Activated naive CD4-positive, alpha-beta T cell treated with anti-CD3 and anti-CD28 coated beads, Interleukin-2, amount 50 U/mL, for 72 hours (primary cell): ENCODE results near the gene STK11. TPM values are rescaled to one million over a fixed set of nuclear protein-coding genes. Genes with fewer than 3 reads are reported as not detected.
"Not testable (repeated sequence)": the region's sequence is repeated elsewhere in the genome, so short reads cannot be mapped to it uniquely, and the experiment has no call there.

ENCODE experiments used
- ATAC-seq, 2 donors: fragments of 150-1000 bp; cut with Tn5 transposase; 2 replicates each; pipeline ENCODE4 v1.10.0; 2021; ENCODE audit warnings: mild to moderate bottlenecking in 2 of 2, moderate library complexity in 2 of 2
- DNase-seq, 2 donors: peaks; one replicate each; pipeline ENCODE4 v3.0.0; 2021 to 2022; ENCODE audit warnings: low spot score in 2 of 2
- H3K27ac Mint-ChIP-seq, 2 donors: one replicate each; pipeline ENCODE4 v1.8.0; 2022; ENCODE audit warnings: mild to moderate bottlenecking in 2 of 2, mixed read lengths in 2 of 2
- H3K36me3 Mint-ChIP-seq, 2 donors: one replicate each; pipeline ENCODE4 v1.8.0; 2022; ENCODE audit warnings: mixed read lengths in 2 of 2
- H3K9me3 Mint-ChIP-seq, 2 donors: one replicate each; pipeline ENCODE4 v1.8.0; 2022; ENCODE audit warnings: mixed read lengths in 2 of 2
- total RNA-seq, 2 donors: library from RNA; stranded (reverse); gene quantifications; one replicate each; pipeline ENCODE4 v1.2.3, GENCODE V29; 2022

The STK11 gene
- total RNA-seq, 2 donors from 2014 or later, result 73.1 to 86.4 TPM

DNA sequence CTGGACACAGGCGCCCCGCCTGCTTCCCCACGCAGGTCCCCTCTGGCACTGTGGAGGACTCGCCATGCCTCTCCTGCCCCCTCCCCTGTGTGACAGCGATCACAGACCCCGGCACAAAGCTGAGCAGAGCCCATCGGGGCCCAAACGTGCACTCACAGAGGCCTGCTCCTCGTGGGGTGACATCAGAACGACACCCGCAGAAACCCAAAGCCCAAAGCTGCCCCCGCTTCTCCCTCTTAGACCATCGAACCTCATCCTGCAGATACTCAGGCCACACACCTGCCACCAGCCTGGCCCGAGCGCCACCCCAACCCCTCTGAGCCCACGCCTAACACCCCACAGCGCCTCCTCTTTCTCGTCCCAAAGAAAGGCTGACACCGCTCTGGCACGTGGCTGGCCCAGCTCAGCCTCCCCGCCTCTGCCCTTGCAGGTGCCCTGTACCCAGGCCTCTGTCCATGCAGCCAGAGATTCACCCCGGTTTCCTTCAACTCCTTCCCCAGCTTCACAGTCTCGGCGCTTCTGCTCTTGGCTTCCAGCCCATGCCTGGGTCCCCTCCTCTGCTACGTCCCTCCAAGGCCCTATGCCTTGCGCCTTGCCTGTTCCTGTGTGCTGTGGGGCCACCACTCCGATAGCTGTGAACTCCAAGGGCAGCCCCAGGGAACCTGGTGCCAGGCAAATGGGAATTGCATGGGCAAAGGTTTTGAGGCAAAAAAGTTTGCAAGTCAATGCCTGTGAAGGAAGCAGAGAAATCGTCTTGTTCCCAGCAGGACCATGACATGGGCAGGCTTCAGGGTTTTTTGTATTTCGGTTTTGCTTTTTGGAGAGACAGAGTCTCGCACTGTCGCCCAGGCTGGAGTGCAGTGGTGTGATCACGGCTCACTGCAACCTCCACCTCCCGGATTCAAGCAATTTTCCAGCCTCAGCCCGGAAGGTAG, 33.1 kb downstream of the STK11 start:
- DNase-seq (no peak), ATAC-seq (no peak)
- no peak overlapping the region for H3K27ac Mint-ChIP-seq
- peaks cover 0 to 12% of the 10 kb centered on the region in 2 donors for H3K36me3 Mint-ChIP-seq
- no peaks in the 10 kb centered on the region for H3K9me3 Mint-ChIP-seq

DNA sequence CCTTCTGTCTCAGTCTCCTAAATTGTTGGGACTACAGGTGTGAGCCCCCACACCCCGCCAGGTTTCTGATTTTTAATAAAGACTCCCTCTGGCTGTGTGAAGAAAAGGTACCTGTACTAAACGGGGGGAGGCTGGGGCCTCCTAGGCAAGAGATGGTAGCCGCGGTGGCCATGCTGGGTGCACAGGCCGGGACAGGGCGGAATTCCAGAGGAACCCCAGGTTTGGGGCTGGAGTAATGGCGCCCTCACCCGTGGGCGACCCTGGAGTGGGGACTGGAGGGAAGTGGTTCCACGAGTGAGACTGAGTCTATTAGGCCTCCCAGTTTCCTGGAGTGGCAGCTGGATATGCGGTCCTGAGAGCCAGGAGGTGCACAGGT, 33.8 kb downstream of the STK11 start:
- Mint-ChIP-seq H3K9me3 (no peaks in the 10 kb centered on the region), H3K27ac (no peak overlapping the region), H3K36me3 (peaks cover 0 to 12% of the 10 kb centered on the region in 2 donors)
- ATAC-seq (no peak), DNase-seq (no peak)

DNA sequence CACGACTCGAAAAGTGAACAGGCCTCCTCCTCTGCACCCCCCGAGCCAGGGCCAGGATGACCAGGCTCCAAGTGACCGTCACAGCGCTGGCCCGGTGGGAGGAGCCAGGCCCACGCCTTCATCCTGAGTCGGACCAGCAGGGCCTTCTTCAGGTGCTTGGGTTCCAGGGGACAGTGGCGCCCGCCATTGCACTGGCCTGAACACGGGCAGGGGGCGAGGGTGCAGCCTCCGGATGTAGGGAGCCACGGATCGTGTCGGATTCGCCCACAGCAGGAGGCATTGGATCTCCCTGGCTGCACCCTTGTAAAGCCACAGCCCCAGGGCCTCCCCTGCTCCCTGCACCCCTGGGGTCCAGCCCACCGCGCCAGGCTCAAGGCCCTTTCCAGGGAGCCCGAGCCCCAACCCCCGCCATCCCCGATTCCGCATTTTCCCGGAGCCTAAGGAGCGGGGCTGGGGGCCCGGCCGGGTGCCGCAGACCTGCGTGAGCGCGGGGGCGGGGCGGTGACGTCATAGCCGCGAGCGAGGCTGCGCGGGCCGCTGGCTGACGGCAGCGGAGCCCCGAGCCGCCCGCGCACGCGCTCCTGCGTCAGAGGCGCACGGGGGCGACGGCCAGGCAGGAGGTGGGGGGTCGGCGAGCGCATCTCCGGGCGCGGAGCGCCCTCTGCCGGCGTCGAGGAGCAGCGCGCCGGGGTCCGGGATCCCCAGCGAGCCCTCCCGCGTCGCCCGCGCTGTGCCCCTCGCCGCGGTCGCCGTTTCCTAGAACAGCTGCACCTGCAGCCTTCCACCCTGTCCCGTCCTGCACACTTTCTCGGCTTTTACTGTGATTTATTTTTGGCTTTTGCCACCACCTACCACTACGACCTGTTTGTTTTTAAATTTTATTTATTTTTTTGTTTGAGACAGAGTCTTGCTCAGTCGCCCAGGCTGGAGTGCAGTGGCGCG, 34.5 kb downstream of the STK11 start:
- DNase-seq, result peak; percentile 90 to 97
- ATAC-seq, result peak; percentile 48 to 71
- no peaks in the 10 kb centered on the region for H3K9me3 Mint-ChIP-seq
- H3K27ac Mint-ChIP-seq, result no peak overlapping the region
- H3K36me3 Mint-ChIP-seq, result peaks cover 0 to 12% of the 10 kb centered on the region in 2 donors

DNA sequence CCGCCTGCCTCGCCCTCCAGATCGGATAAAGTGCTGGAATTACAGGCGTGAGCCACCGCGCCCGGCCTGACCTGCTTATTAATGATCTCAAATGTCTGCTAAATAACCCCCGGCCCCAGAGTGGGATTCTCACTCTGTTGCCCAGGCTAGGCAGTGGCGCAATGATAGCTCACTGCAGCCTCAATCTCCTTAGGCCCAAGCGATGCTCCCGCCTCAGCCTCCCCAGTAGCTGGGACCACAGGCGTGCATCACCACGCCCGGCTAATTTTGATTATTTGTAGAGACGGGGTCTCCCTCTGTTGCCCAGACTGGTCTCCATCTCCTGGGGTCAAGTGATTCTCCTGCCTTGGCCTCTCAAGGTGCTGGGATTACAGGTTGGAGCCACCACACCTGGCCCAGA, 35.3 kb downstream of the STK11 start:
- ATAC-seq (no peak), DNase-seq (no peak)
- Mint-ChIP-seq H3K36me3 (peaks cover 0 to 12% of the 10 kb centered on the region in 2 donors), H3K9me3 (no peaks in the 10 kb centered on the region), H3K27ac (peak overlapping the region; percentile 84 to 88)

DNA sequence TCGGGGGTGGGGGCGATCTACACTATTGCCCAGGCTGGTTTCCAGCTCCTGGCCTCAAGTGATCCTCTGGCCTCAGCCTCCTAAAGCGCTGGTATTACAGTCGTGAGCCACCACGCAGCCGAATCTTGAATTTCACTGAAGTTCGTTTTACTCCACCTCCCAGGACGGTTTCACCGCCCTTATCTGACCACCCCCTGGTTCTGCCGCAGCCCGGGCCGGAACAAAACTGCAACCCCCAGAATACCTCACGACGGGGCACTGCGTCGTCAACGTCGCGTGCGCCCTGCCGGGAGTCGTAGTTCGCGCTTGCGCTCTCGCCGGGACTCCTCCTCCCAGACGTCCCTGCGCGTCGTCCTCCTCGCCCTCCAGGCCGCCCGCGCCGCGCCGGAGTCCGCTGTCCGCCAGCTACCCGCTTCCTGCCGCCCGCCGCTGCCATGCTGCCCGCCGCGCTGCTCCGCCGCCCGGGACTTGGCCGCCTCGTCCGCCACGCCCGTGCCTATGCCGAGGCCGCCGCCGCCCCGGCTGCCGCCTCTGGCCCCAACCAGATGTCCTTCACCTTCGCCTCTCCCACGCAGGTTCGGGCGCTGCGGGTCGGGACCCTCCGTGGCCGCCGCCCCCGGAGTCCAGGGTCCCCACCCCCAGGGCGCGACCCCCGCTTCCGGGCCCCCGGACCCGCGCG, 36.0 kb downstream of the STK11 start, which contains the start of gene ATP5F1D:
Gene ATP5F1D (plus strand): TSS at position 335 of the 679 bp plus-strand sequence. CDS start 100 bp downstream, at position 435.
- Mint-ChIP-seq H3K36me3 (peaks cover 0 to 12% of the 10 kb centered on the region in 2 donors), H3K9me3 (no peaks in the 10 kb centered on the region), H3K27ac (peak within 1 kb of the TSS; percentile 84 to 88)
- DNase-seq (peak; percentile 90), ATAC-seq (peak; percentile 75 to 82)

DNA sequence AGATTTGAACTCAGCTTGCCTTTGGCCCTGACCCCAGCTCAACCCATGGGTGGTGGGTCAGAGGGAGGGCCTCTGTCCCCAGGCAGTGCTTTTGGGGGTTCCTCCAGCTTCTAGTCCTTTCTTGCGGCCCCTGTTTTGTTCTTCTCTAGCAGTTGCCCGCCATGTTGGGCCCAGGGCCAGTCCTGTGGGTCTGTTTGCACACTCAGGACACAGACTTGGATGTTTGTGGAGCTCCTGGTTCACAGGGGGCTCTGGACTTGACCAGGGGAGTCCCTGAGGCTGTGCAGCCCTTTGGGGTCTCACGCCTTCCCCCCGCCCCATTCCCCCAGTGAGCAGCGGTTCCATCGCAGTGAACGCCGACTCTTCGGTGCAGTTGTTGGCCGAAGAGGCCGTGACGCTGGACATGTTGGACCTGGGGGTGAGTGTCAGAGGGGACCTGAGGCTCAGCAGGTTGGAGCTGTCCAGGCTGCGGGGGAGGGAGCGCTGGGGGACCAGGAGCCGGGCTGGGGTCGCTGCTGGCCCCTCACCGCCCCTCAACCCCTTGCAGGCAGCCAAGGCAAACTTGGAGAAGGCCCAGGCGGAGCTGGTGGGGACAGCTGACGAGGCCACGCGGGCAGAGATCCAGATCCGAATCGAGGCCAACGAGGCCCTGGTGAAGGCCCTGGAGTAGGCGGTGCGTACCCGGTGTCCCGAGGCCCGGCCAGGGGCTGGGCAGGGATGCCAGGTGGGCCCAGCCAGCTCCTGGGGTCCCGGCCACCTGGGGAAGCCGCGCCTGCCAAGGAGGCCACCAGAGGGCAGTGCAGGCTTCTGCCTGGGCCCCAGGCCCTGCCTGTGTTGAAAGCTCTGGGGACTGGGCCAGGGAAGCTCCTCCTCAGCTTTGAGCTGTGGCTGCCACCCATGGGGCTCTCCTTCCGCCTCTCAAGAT, 38.5 kb downstream of the STK11 start:
- H3K36me3 Mint-ChIP-seq, result peaks cover 0 to 12% of the 10 kb centered on the region in 2 donors
- H3K27ac Mint-ChIP-seq, result peak overlapping the region; percentile 63 to 65
- DNase-seq (peak; percentile 86 to 90), ATAC-seq (peak; percentile 30 to 36)
- H3K9me3 Mint-ChIP-seq, result no peaks in the 10 kb centered on the region

DNA sequence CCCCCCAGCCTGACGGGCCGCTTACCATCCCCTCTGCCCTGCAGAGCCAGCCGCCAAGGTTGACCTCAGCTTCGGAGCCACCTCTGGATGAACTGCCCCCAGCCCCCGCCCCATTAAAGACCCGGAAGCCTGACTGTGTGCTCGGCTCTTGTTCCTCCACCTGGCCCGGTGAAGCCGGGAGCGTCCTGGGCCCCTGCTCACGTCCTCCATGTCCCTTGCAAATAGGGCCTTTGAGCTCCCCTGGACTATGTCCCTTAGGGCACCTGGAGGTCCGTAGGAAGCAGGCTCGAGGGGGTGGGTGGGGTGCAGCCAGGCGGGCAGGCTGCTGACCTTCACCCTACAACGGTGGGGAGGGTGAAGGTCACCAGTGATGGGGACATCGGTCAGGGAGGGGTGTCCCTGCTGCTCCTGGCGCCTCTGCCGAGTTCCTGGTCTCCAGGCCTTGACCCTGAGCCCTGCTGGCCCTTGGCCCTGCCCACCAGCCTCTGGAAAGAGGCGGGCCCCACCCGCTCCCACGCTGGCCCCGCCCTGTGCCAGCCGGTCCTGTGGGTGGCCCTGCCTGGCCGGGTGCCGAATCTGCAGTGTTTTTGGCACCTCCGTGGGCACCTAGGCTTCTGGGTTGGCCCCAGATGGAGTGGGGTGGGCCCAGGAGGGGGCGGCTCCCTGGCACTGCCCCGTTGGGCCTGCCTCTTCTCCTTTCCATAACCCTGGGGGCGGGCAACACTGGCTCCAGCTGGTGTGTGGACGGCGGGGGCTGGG, 39.3 kb downstream of the STK11 start:
- ATAC-seq (no peak), DNase-seq (no peak)
- H3K36me3 Mint-ChIP-seq, result peaks cover 0 to 12% of the 10 kb centered on the region in 2 donors
- peak overlapping the region; percentile 63 to 65 for H3K27ac Mint-ChIP-seq
- H3K9me3 Mint-ChIP-seq, result no peaks in the 10 kb centered on the region

DNA sequence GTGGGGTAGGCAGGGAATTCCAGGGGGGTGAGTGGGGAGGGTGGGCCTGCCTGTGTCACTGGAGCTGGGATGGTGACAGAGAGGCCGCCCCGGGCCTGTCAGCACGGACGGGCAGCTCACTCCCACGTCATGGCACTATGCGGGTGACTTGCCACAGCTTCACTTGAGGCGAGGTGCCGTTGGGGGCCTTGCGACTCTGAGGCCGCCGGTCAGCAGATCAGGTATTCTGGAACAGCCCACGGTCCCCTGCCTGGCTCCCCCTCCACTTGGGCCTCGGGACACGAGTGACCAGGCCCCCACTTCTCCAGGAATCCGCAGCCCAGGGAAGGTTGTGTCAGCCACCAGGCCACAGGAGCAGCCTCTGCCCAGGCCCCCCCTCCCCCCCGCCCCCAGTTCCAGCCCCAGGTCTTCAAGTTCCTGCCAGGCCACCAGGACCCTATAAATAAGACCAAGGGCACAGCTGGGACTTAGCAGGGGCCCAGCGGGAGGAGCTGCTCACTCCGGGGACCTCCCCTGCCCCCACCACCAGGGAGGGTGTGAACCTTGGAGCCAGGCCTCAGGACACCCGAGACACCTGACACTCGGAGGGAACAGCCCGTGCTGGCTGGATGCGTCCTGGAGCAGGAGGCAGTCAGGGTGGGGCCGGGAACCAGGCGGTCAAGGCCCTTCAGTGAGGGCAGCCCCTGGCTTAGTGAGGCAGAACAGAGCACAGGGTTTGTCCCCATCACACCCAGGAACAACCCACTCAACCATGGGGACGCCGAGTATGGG, 40.1 kb downstream of the STK11 start:
- ATAC-seq, result no peak
- H3K36me3 Mint-ChIP-seq, result peaks cover 0 to 12% of the 10 kb centered on the region in 2 donors
- no peak for DNase-seq
- H3K27ac Mint-ChIP-seq, result no peak overlapping the region
- no peaks in the 10 kb centered on the region for H3K9me3 Mint-ChIP-seq

DNA sequence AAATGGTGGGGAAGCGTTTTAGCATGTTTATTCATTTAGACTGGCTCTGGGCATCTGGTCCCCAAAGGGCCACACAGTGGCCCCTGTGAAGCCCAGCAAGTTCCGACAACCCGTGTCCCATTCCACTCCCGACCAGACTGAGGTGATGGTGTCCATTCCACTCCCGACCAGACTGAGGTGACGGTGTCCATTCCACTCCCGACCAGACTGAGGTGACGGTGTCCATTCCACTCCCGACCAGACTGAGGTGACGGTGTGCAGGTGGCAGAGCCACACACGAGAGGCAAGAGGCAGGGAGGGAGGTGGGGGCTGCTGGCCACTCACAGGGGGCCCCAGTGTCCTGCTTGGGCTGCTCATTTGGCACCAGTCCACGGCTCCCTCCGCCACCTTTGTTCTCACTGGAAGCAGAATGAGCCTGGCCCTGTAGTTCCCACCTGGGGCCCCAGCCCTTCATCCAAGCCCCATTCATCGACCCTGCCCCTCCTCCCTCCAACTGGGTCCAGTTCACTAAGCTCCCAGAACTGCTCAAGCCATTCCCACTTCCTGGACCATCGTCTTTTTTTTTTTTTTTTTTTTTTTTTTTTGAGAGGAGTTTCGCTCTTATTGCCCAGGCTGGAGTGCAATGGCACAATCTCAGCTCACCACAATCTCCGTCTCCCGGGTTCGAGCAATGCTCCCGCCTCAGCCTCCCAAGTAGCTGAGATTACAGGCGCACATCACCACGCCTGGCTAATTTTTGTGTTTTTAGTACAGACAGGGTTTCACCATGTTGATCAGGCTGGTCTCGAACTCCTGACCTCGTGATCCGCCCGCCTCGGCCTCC, 40.9 kb downstream of the STK11 start:
- H3K9me3 Mint-ChIP-seq, ATAC-seq, H3K27ac Mint-ChIP-seq, DNase-seq: not testable (repeated sequence)
- H3K36me3 Mint-ChIP-seq, result peaks cover 4 to 12% of the 10 kb centered on the region in 2 donors

DNA sequence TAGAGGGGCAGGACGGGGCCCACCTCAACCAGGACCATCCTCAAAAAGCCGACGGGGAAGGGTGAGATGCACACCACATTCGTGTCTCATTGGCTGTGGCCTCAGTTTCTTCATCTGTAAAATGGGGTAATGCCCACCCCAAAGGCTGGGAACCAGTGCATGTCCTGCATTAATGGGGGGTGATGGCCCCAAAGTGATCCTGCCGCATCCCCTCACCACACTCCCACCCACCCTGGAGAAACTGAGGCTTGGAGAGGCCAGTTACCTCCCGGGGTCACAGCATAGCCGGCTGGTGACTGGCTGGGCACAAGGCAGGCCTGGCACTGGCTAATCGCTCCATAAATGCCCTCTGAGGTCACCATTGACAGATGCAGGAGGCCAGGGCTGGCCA, 42.2 kb downstream of the STK11 start:
- Mint-ChIP-seq H3K9me3 (no peaks in the 10 kb centered on the region), H3K27ac (no peak overlapping the region), H3K36me3 (peaks cover 9 to 13% of the 10 kb centered on the region in 2 donors)
- no peak for ATAC-seq
- DNase-seq, result no peak

DNA sequence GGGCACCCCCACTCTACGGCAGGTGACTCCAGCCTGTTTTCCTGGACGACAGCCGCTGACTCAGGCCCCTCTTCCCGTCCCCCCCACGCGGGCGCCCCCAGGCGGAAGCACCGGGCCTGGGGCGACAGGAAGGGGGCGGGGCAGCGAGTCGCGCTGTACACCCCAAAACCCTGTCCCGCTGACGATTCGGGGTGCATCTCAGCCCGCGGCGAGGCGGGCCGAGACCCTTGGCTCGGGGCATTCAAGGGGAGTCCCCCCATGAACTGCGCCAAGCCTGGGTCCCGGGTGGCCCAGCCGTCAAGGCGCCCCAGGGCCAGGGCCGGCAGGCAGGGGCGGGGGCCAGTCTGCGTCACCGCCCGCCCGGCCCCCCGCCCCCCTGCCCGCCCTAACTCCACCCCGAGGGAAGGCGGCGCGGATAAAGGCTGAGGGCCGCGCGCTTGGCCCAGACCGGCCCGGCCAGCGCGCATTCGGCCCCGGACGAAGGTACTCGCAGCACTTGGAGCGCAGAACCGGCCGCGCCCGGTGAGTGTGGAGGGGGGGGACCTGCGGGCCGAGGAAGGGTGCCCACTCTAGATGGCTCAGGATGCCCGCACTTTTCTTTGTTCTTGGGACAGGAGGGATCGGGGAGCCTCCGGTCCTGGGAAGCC, 42.7 kb downstream of the STK11 start, which contains the start of gene MIDN:
Gene MIDN (plus strand): TSS at position 445 of the 647 bp plus-strand sequence. CDS start 1,714 bp downstream, outside the sequence.
- DNase-seq, result peak; percentile 77 to 91
- peaks cover 11 to 13% of the 10 kb centered on the region in 2 donors for H3K36me3 Mint-ChIP-seq
- H3K27ac Mint-ChIP-seq, result peak within 1 kb of the TSS; percentile 85 to 88
- no peaks in the 10 kb centered on the region for H3K9me3 Mint-ChIP-seq
- ATAC-seq, result peak; percentile 30 to 39

DNA sequence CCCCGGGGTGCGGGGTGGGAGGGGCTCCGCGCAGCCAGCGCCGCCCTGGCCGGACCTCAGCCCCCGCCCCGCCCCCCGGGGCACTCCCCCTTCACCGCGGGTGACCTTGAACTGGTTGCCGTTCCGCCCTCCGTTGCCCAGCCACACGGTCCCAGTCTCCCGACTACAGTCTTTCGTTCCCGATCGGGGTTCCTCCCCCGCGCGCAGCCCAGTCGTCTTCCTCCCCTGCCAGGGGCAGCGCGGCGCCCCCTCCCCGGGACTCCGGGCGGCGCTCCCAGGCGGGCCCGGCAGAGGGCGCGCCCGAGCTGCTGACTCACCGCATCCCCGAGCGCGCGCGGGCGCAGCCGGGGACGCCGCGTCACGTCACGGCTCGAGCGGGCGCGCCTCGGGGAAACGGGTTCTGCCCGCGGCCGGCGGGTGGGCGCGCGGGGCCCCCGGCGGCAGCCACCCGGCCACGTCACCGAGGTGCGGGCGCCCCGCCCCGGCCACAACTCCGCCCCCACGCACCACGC, 43.3 kb downstream of the STK11 start:
- Mint-ChIP-seq H3K36me3 (peaks cover 13 to 15% of the 10 kb centered on the region in 2 donors), H3K27ac (peak overlapping the region; percentile 85 to 88), H3K9me3 (no peaks in the 10 kb centered on the region)
- peak; percentile 4 to 36 for ATAC-seq
- peak; percentile 90 to 91 for DNase-seq
